HEK293 (cell line): ENCODE results near the gene SCAMP3.
"Not testable (repeated sequence)": the region's sequence is repeated elsewhere in the genome, so short reads cannot be mapped to it uniquely, and the experiment has no call there.

Experiments used
- CTCF ChIA-PET: fragments of 350-600 bp; formaldehyde crosslinking; extraction: SDS; loops from one replicate; lab custom pipeline; 2021; ENCODE audit warnings: antibody characterized with exemption; lab: Yijun Ruan, JAX
- POLR2A ChIA-PET: fragments of 300-600 bp; formaldehyde crosslinking; extraction: SDS; loops from one replicate; lab custom pipeline; 2020; ENCODE audit warnings: antibody characterized with exemption, inconsistent platforms; lab: Yijun Ruan, JAX
- H3K27ac ChIP-seq: fragments of 200-500 bp; sonication (Bioruptor generic); 2 replicates; pipeline ENCODE4 v1.5.1; 2014; ENCODE audit warnings: low read depth, low read length, control low read depth, inconsistent platforms; ENCODE audit errors: extremely low read depth
- H3K36me3 ChIP-seq, 2 experiments: fragments of 200-500 bp in 1 of 2; sonication (Bioruptor generic) in 1 of 2; 1 replicate in 1 of 2; 2 replicates in 1 of 2; pipeline ENCODE4 v1.5.1; 2014 to 2017; ENCODE audit warnings: inconsistent platforms in 2 of 2, low read length in 2 of 2; ENCODE audit not compliant: control insufficient read depth in 2 of 2, insufficient read depth in 1 of 2
- H3K4me1 ChIP-seq: fragments of 200-500 bp; sonication (Bioruptor generic); 2 replicates; pipeline ENCODE4 v1.5.1; 2014; ENCODE audit warnings: mild to moderate bottlenecking, low read length, inconsistent platforms; ENCODE audit not compliant: control insufficient read depth, insufficient read depth
- H3K4me3 ChIP-seq: 2 replicates; pipeline ENCODE4 v1.5.1; 2011; ENCODE audit warnings: low read depth, mild to moderate bottlenecking, control low read depth, low read length, moderate library complexity
- H3K9me3 ChIP-seq: fragments of 200-500 bp; sonication (Bioruptor generic); 2 replicates; pipeline ENCODE4 v1.5.1; 2014; ENCODE audit warnings: low read depth, low read length, inconsistent platforms; ENCODE audit not compliant: control insufficient read depth, insufficient read depth
- FEZF1 ChIP-seq: fragments of 450-650 bp; formaldehyde crosslinking; IDR thresholded peaks from 2 replicates; pipeline ENCODE4 v1.5.1; 2016; ENCODE audit warnings: missing biosample characterization, missing genetic modification characterization
- GLIS1 ChIP-seq: fragments of 450-650 bp; formaldehyde crosslinking; IDR thresholded peaks from 2 replicates; pipeline ENCODE4 v1.5.1; 2016; ENCODE audit warnings: missing biosample characterization, missing genetic modification characterization
- KLF10 ChIP-seq: fragments of 450-650 bp; IDR thresholded peaks from 2 replicates; pipeline ENCODE4 v1.5.1; 2018; ENCODE audit warnings: missing biosample characterization, mild to moderate bottlenecking, missing genetic modification characterization
- TCF7L2 ChIP-seq: IDR thresholded peaks from 2 replicates; pipeline ENCODE4 v1.6.1; 2011; ENCODE audit warnings: low read depth, mild to moderate bottlenecking, inconsistent platforms, low read length, moderate library complexity, borderline replicate concordance
- TRIM28 ChIP-seq: IDR thresholded peaks from 2 replicates; pipeline ENCODE4 v1.6.1; 2011; ENCODE audit warnings: low read length, control low read depth, borderline replicate concordance
- ZBTB20 ChIP-seq: fragments of 450-650 bp; formaldehyde crosslinking; IDR thresholded peaks from 2 replicates; pipeline ENCODE4 v1.5.1; 2016; ENCODE audit warnings: missing biosample characterization, missing genetic modification characterization
- ZFP69B ChIP-seq: fragments of 450-650 bp; formaldehyde crosslinking; IDR thresholded peaks from 2 replicates; pipeline ENCODE4 v1.5.1; 2016; ENCODE audit warnings: missing biosample characterization, missing genetic modification characterization
- ZNF311 ChIP-seq: fragments of 450-650 bp; formaldehyde crosslinking; IDR thresholded peaks from 2 replicates; pipeline ENCODE4 v1.5.1; 2017; ENCODE audit warnings: missing biosample characterization, missing genetic modification characterization, borderline replicate concordance
- ZNF350 ChIP-seq: fragments of 450-650 bp; formaldehyde crosslinking; IDR thresholded peaks from 2 replicates; pipeline ENCODE4 v1.5.0; 2017; ENCODE audit warnings: missing biosample characterization, mild to moderate bottlenecking, missing genetic modification characterization
- ZNF366 ChIP-seq: fragments of 450-650 bp; formaldehyde crosslinking; conservative IDR thresholded peaks from 2 replicates; pipeline ENCODE4 v1.5.1; 2016; ENCODE audit warnings: missing biosample characterization, missing genetic modification characterization
- ZNF391 ChIP-seq: fragments of 450-650 bp; formaldehyde crosslinking; IDR thresholded peaks from 2 replicates; pipeline ENCODE4 v1.5.1; 2016; ENCODE audit warnings: low read depth, missing biosample characterization, missing genetic modification characterization, borderline replicate concordance
- ZNF561 ChIP-seq: fragments of 450-650 bp; IDR thresholded peaks from 2 replicates; pipeline ENCODE4 v1.5.1; 2018; ENCODE audit warnings: missing biosample characterization, missing genetic modification characterization, borderline replicate concordance
- ZNF654 ChIP-seq: fragments of 450-650 bp; formaldehyde crosslinking; IDR thresholded peaks from 2 replicates; pipeline ENCODE4 v1.5.1; 2016; ENCODE audit warnings: low read depth, missing biosample characterization, missing genetic modification characterization
- ZXDB ChIP-seq: fragments of 450-650 bp; formaldehyde crosslinking; IDR thresholded peaks from 2 replicates; pipeline ENCODE4 v1.5.1; 2016; ENCODE audit warnings: missing biosample characterization, missing genetic modification characterization
- TF ChIP-seq, protein P1 (sequence below): fragments of 450-650 bp; formaldehyde crosslinking; IDR thresholded peaks from 2 replicates; pipeline ENCODE4 v1.5.1; 2016; ENCODE audit warnings: missing biosample characterization, missing genetic modification characterization
- TF ChIP-seq, protein P2 (sequence below): fragments of 450-650 bp; formaldehyde crosslinking; IDR thresholded peaks from 2 replicates; pipeline ENCODE4 v1.5.1; 2016; ENCODE audit warnings: missing biosample characterization, missing genetic modification characterization
- TF ChIP-seq, protein P3 (sequence below): fragments of 450-650 bp; formaldehyde crosslinking; IDR thresholded peaks from 2 replicates; pipeline ENCODE4 v1.5.1; 2016; ENCODE audit warnings: missing biosample characterization, missing genetic modification characterization
- TF ChIP-seq, protein P4 (sequence below): fragments of 450-650 bp; formaldehyde crosslinking; IDR thresholded peaks from 2 replicates; pipeline ENCODE4 v1.5.1; 2016; ENCODE audit warnings: missing biosample characterization, missing genetic modification characterization

SCAMP3 gene

DNA sequence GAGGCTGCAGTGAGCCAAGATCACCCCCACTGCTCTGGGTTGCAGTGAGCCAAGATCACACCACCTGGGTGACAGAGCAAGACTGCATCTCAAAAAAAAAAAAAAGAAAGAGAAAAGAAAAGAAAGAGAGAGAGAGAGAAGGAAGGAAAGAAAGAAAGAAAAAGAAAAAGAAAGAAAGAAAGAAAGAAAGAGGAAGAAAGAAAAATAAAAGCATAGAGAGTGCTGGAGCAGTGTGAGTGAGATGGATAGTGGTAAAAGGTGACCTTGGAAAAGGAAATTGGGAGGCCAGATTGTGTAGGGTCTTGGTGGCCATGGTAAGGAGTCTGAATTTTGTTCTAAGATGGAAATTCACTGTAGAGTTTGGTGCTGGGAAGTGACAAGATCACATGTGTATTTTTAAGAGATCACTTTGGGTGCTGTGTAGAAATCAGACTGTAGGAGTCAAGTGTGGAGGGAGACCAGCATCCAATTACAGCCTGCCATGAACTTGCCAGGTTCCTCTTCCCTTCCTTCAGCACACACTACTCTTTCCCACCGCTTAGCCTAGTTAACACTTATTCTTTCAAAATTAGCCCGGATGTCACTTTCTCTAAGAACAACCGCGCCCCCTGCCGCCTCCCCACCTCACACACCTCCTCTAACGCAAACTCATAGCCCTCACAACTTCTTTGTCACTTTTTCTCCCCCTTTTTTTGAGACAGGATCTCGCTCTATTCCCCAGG is 35.8 kb downstream of the SCAMP3 start (continued):
- TF ChIP-seq ZXDB (tag by site-specific recombination) (0 out of 2 replicates have a peak, but pooled peaks have one; percentile 9), ZNF311 (no peak), ZFP69B (tag by site-specific recombination) (peak; percentile 21; the same call in 1 of the 2 replicates), ZNF350 (tag by site-specific recombination) (no peak), FEZF1 (tag by site-specific recombination) (no peak), ZNF391 (peak; percentile 85; the same call in 1 of the 2 replicates), GLIS1 (tag by site-specific recombination) (peak; percentile 13; the same call in 1 of the 2 replicates), ZNF366 (tag by site-specific recombination) (peak; percentile 95), ZBTB20 (tag by site-specific recombination) (no peak), ZNF561 (tag by site-specific recombination) (no peak), ZNF654 (tag by site-specific recombination) (peak; percentile 82), TCF7L2 (no peak), KLF10 (tag by site-specific recombination) (0 out of 2 replicates have a peak, but pooled peaks have one; percentile 9), TRIM28 (peak; percentile 41; the same call in 1 of the 2 replicates)
- TF ChIP-seq, protein P1, sequence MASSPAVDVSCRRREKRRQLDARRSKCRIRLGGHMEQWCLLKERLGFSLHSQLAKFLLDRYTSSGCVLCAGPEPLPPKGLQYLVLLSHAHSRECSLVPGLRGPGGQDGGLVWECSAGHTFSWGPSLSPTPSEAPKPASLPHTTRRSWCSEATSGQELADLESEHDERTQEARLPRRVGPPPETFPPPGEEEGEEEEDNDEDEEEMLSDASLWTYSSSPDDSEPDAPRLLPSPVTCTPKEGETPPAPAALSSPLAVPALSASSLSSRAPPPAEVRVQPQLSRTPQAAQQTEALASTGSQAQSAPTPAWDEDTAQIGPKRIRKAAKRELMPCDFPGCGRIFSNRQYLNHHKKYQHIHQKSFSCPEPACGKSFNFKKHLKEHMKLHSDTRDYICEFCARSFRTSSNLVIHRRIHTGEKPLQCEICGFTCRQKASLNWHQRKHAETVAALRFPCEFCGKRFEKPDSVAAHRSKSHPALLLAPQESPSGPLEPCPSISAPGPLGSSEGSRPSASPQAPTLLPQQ = 0 out of 2 replicates have a peak, but pooled peaks have one; percentile 12
- TF ChIP-seq, protein P2, sequence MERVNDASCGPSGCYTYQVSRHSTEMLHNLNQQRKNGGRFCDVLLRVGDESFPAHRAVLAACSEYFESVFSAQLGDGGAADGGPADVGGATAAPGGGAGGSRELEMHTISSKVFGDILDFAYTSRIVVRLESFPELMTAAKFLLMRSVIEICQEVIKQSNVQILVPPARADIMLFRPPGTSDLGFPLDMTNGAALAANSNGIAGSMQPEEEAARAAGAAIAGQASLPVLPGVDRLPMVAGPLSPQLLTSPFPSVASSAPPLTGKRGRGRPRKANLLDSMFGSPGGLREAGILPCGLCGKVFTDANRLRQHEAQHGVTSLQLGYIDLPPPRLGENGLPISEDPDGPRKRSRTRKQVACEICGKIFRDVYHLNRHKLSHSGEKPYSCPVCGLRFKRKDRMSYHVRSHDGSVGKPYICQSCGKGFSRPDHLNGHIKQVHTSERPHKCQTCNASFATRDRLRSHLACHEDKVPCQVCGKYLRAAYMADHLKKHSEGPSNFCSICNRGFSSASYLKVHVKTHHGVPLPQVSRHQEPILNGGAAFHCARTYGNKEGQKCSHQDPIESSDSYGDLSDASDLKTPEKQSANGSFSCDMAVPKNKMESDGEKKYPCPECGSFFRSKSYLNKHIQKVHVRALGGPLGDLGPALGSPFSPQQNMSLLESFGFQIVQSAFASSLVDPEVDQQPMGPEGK (tag by site-specific recombination) = peak; percentile 39
- TF ChIP-seq, protein P3, sequence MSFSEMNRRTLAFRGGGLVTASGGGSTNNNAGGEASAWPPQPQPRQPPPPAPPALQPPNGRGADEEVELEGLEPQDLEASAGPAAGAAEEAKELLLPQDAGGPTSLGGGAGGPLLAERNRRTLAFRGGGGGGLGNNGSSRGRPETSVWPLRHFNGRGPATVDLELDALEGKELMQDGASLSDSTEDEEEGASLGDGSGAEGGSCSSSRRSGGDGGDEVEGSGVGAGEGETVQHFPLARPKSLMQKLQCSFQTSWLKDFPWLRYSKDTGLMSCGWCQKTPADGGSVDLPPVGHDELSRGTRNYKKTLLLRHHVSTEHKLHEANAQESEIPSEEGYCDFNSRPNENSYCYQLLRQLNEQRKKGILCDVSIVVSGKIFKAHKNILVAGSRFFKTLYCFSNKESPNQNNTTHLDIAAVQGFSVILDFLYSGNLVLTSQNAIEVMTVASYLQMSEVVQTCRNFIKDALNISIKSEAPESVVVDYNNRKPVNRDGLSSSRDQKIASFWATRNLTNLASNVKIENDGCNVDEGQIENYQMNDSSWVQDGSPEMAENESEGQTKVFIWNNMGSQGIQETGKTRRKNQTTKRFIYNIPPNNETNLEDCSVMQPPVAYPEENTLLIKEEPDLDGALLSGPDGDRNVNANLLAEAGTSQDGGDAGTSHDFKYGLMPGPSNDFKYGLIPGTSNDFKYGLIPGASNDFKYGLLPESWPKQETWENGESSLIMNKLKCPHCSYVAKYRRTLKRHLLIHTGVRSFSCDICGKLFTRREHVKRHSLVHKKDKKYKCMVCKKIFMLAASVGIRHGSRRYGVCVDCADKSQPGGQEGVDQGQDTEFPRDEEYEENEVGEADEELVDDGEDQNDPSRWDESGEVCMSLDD (tag by site-specific recombination) = 0 out of 2 replicates have a peak, but pooled peaks have one; percentile 36
- TF ChIP-seq, protein P4, sequence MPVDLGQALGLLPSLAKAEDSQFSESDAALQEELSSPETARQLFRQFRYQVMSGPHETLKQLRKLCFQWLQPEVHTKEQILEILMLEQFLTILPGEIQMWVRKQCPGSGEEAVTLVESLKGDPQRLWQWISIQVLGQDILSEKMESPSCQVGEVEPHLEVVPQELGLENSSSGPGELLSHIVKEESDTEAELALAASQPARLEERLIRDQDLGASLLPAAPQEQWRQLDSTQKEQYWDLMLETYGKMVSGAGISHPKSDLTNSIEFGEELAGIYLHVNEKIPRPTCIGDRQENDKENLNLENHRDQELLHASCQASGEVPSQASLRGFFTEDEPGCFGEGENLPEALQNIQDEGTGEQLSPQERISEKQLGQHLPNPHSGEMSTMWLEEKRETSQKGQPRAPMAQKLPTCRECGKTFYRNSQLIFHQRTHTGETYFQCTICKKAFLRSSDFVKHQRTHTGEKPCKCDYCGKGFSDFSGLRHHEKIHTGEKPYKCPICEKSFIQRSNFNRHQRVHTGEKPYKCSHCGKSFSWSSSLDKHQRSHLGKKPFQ (tag by site-specific recombination) = 0 out of 2 replicates have a peak, but pooled peaks have one; percentile 68

DNA sequence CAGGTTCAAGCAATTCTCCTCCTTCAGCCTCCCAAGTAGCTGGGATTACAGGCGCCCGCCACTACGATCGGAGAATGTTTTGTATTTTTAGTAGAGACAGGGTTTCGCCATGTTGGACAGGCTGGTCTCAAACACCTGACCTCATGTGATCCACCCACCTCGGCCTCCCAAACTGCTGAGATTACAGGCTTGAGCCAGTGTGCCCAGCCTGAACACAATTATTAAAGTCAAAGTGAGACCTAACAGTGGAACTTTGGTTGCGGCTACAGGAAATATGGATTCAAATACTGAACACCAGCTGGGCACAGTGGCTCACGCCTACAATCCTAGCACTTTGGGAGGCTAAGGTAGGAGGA is 36.8 kb downstream of the SCAMP3 start:
- ChIA-PET POLR2A (interaction anchor here (1.1 kb wide), 1 partner anchor 17 kb away, joined by 6 read pairs; the partner anchor contains the start of gene MTX1), CTCF (interaction anchor here (0.6 to 2.9 kb wide), 9 partner anchors 16 to 246 kb away, joined by 3 to 18 read pairs (median 3); partner anchors contain the start of gene HCN3)
- not testable (repeated sequence) for H3K9me3 ChIP-seq, H3K36me3 ChIP-seq, H3K27ac ChIP-seq, H3K4me1 ChIP-seq, H3K4me3 ChIP-seq
